NCI-H2081 (cell line): Measurements from ENCODE around the gene YAP1.
"Not testable (repeated sequence)": the region's sequence is repeated elsewhere in the genome, so short reads cannot be mapped to it uniquely, and the experiment has no call there.

Experiments used
- DNase-seq, 2 experiments: peaks; one replicate each; lab custom pipeline; 2025; lab: John Stamatoyannopoulos, UW

Gene YAP1

GRCh38 chr11:102241026-102241425 lies 130.8 kb downstream of the YAP1 start:
- DNase-seq = no peak

DNA sequence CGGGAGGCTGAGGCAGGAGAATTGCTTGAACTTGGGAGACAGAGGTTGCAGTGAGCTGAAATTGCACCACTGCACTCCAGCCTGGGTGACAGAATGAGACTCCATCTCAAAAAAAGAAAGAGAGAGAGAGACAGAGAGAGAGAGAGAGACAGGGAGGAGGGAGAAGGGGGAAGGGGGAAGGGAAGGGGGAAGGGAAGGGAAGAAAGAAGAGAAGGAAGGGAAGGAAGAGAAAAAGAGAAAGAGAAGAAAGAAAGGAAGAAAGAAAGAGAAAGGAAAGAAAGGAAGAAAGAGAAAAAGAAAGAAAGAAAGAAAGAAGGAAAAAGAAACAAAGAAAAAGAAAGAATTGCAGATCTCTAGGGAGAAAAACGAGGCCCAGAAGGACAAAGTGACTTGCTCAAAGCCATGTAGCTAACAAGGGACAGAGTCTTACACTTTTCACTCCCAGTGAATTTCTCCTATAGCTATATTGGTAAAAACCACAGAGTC lies 133.2 kb downstream of the YAP1 start:
- DNase-seq = no peak

GRCh38 chr11:102244681-102245409 lies 134.6 kb downstream of the YAP1 start:
- no peak for DNase-seq

DNA sequence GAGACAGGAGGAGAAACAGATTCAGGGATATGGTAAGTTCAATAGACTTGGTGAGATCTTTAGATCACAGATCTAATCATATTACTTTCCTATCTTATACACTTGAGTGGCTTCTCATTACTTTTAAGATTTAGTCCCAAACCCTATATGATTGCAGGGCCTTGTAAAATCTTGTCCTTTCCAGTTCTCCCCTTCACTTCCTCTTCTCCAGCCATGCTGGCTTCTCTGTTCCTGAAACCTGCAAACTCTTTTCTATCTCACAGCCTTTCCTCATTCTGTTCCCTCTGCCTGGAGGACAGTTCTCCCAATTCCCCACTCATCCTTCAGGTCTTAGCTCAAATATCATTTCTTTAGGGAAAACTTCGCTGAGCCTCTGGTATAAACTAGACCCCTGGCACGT lies 141.2 kb downstream of the YAP1 start:
- no peak for DNase-seq

GRCh38 chr11:102252339-102252891 lies 142.2 kb downstream of the YAP1 start:
- DNase-seq = no peak

DNA sequence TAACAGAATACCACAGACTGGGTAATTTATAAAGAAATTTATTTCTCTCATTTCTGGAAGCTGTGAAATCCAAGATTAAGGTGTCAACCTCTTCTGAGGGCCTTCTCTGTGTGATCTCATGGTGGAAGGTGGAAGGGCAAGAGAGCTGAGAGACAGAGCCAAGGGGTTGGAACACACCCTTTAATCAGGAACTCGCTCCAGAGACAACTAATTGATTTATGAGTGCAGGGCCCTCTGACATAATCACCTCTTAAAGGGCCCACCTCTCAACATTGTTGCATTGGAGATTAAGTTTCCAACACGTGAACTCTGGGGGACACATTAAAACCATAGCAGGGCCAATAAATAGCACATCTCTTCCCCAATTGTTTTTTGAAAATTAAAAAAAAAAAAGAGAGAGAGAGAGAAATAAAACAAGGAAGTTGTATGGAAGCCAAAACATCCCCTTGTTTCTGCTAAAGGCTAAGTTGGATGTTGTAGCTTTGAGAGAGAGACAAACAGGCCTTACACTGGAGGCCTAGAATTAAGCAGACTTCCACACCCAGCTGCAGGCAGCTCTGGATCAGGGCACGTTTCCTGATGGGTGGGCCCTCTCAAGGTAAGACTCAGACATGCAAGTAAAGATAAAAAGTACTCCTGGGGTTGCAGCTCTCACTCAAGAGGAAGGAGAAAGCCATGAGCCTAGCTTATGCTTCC lies 142.9 kb downstream of the YAP1 start:
- no peak for DNase-seq

GRCh38 chr11:102254047-102254446 lies 143.8 kb downstream of the YAP1 start:
- no peak for DNase-seq

- DNase-seq = no peak
These were observed 146.0 kb downstream of the YAP1 start for GRCh38 chr11:102256251-102256650.

DNA sequence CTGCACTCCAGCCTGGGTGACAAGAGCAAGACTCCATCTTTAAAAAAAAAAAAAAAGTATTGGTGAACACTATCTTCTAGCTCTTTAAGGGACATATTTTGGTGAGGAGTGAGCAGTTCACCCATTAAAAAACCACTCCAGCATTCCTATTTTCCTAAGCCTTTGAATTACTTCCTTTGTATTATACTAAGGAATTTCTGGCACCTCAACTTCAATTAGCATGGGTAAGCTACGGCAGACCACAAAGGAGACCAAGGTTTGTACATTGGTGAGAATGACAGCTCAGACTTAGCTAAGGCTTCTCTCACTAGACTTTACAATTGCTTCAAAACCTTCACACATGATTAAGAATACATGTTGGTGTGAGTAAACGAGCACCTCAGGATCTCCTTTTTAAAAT lies 150.0 kb downstream of the YAP1 start:
- DNase-seq = no peak

GRCh38 chr11:102263379-102264003 lies 153.2 kb downstream of the YAP1 start:
- no peak for DNase-seq

DNA sequence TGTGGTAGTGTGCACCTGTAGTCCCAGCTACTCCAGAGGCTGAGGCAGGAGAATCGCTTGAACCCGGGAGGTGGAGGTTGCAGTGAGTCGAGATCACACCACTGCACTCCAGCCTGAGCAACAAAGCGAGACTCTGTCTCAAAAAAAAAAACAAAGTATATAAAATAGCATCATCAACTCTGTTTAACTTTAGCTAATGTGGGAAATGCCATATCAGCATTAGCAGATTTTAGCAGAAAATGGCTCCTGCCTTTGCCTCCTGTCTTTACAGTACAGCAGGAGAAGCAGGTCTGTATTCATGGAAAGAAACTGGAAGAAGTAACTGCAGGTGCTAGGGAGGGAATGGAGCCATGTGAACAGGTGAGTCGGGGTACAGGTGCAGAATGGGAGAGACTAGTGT lies 154.5 kb downstream of the YAP1 start:
- DNase-seq = not testable (repeated sequence)

DNA sequence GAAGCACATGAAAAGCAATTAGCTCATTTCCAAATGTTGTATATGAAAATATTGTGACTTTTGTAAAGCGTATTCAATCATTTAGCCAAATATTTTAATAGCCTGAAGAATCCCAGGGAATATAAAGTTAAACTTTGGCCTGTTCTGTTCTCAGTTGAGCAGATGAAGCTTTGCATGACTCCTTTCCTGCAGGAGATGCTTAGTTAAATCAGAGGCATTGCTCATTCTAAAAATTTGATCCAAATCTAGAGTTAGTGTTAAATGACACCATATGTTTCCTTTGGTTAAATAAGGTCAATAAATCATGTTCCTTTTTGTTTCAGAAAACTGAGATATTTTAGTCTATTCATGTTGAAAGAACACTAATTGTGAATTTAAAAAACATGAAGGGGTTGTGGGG lies 155.9 kb downstream of the YAP1 start:
- no peak for DNase-seq

DNA sequence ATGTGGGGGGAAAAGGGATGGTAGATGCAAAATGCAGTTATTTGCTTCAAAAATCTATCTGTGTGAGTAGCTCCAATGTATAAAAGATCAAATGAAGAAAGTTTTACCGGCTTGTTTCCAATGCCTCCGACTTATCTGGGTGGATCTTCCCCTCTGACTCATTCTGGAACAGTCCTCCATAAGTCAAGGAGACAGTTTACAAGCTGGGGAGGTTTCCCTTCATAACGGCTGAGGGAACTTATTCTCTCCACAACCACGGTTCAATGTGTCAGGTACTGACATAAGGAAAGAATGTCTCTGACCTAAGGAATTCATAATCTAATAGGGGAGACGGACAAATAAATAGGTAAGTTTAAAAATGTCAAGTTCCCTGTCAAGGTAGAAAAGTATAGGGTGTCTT lies 157.4 kb downstream of the YAP1 start:
- no peak for DNase-seq

GRCh38 chr11:102268083-102268984 lies 158.1 kb downstream of the YAP1 start:
- DNase-seq = peak; percentile 89 to 91

GRCh38 chr11:102268985-102269470 lies 158.8 kb downstream of the YAP1 start:
- DNase-seq = peak in 1 of 2 experiments; percentile 17

- DNase-seq = no peak
These were observed 159.7 kb downstream of the YAP1 start for GRCh38 chr11:102269927-102270326.

- no peak for DNase-seq
These were observed 162.0 kb downstream of the YAP1 start for GRCh38 chr11:102272047-102272824.

GRCh38 chr11:102274628-102275027 lies 164.4 kb downstream of the YAP1 start:
- DNase-seq = no peak

DNA sequence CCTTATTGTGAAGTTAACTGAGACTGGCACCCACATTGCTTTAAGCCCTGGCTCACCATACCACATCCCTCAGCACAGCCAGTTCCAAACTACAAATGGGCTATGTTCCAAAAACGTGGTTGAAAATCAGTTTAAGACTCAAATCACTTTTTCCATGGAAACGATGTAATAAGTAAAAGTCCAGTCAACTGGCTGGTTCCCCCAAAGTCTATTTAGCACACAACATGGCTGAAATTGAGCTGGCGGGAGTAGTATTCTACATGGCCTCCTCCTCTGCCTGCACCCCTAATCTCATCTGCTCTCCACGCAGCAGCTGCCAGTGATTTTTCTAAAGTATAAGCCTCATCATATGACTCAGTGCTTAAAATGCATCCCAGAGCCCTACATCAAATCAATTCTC lies 166.1 kb downstream of the YAP1 start:
- no peak for DNase-seq

- no peak for DNase-seq
These were observed 166.5 kb downstream of the YAP1 start for GRCh38 chr11:102276783-102277182.
